ENCODE measurements around the gene RBP3.

Gene RBP3

DNA sequence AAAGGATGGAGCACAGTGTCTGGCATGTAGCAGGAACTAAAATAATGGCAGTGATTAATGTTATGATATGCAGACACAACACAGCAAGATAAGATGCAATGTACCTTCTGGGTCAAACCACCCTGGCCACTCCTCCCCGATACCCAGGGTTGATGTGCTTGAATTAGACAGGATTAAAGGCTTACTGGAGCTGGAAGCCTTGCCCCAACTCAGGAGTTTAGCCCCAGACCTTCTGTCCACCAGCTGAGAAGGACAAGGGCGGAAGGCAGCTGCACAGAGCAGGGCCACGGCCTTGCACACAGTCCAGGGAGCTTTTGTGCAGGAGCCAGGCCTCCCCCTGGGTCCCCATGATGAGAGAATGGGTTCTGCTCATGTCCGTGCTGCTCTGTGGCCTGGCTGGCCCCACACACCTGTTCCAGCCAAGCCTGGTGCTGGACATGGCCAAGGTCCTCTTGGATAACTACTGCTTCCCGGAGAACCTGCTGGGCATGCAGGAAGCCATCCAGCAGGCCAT lies at the start of gene RBP3:
TSS of gene RBP3 (plus strand) at position 226 of the 514 bp plus-strand sequence. CDS start at position 348, 122 bp downstream.
- no peak for DNase-seq

DNA sequence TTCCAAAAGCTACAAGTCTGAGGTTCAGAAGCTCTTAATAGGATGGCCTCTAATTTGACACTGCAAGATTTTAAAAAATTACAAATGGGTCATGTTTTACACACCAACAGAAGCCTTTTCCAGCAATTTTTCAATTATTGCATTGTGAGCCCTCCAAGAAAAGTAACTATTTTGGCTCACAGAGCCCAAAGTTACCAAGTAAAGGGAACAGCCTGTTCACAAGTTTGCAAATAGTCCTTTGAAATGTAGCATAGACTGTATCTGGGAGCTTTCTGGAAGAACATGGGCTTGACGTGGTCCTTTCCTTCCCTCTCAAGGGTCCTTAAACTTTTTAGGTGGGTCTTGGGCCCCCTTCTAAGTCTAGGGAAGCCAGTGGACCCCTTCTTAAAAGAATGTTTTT lies 49.4 kb upstream of the RBP3 start:
- DNase-seq: no peak

GRCh38 chr10:47299611-47300428 lies 48.3 kb upstream of the RBP3 start, which contains the start of gene GDF10:
Gene GDF10, plus strand, starts transcription at chr10:47300197. Its CDS starts 455 bp downstream, at chr10:47300652.
- no peak for DNase-seq

DNA sequence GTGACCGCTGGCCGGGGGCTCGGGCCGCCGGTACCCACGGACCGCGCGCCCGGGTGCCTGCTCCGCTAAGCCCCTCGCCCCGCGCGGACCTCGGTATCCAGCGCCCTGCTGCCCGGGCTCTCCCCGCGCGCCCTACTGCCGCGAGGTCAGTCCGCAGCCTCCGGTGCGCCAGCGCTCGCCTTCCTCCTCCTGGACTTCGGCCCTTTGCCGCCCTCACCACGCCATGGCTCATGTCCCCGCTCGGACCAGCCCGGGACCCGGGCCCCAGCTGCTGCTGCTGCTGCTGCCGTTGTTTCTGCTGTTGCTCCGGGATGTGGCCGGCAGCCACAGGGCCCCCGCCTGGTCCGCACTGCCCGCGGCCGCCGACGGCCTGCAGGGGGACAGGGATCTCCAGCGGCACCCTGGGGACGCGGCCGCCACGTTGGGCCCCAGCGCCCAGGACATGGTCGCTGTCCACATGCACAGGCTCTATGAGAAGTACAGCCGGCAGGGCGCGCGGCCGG lies 47.7 kb upstream of the RBP3 start:
- DNase-seq: no peak

DNA sequence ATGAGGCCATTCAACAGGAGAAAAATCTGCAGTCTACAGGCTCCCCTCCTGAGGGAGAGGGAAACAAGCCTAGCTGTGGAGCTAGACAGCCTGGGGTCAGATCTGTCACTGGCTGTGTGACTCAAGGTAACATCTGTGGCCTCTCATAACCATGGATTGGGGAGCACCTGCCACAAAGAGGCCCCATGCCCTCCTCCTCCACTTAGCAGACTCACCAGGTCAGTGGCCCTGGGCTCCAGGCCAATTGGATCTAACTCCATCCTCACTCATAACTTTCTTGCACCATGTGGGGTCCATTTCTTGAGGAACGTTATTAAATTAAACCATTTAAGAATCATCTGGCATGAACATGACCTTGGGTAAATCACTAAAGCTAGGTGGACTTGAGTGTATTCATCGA lies 46.3 kb upstream of the RBP3 start:
- DNase-seq: no peak

DNA sequence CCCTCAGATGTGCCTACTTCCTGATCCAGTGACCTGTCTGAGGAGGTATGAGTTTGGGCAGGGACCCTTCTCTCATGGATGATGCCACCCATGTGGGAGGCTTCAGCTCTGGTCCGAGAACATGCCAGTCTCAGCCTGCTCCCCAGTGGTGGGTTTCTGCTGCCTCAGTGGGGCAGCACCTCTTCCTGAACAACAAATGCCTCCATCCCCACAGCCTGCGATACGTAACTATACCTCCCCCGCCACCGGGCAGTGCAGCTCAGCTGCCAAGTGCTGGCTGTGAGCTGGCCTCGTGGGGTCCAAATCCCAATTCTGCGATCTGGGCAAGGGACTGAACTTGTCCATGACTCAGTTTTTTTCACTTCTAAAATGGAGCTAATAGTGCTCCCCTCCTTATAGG lies 45.1 kb upstream of the RBP3 start:
- DNase-seq: no peak

DNA sequence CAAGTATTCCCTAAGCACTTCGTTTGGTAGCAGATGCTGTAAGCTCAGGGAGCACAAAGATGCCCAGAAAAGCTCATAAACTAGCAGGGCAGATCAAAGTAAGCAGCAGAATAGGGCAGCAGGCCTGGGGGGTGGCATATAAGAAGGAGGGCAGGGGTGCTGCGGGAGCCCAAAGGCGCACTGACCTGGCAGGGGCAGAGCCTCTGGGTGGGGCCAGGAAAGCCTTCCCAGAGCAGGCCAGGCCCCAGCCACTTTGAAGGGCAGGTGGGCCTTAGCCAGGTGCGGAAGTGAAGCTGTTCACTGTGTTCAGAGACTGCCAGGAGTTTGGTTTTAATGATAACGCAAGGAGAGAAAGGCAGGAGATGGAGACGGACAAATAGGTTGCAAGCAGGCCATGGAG lies 44.3 kb upstream of the RBP3 start:
- DNase-seq: no peak

- DNase-seq: no peak
Observed at GRCh38 chr10:47305566-47305965, 42.6 kb upstream of the RBP3 start.

DNA sequence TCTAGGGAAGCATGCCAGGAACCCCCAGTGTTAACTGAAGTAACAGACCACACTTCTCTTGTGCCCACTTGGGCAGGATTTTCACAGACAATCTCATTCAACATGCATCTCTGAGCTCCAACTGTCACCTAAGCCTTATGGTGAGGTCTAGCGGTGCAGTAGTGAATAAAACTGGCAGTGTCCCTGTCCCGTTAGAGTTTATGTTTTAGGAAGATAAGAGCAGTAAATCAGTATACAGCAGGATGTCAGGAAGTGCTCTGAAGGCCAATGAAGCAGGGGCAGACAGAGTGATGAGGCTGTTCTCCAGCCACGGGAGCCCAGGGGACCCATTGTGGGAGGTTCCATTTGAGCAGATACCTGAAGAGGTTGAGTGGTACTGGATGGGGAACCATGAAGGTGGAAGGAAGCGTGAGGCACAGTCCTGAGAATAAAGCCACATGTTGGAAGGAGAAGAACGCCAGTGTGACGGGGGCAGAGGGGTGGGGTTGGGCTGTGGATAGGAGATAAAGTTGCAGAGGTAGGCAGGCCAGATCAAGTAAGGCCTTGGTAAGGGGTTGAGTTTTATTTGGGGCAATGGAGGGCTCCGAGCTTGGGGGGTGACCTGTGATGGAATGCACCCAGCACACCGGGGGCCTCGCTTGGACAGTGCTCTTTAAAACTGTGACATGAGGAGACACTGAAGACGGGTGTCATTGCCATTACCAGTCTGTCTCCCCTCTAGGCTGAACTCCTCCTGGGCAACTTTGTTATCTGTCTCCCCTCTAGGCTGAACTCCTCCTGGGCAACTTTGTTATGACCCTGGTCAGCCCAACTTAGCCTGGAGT lies 41.6 kb upstream of the RBP3 start:
- DNase-seq: no peak

DNA sequence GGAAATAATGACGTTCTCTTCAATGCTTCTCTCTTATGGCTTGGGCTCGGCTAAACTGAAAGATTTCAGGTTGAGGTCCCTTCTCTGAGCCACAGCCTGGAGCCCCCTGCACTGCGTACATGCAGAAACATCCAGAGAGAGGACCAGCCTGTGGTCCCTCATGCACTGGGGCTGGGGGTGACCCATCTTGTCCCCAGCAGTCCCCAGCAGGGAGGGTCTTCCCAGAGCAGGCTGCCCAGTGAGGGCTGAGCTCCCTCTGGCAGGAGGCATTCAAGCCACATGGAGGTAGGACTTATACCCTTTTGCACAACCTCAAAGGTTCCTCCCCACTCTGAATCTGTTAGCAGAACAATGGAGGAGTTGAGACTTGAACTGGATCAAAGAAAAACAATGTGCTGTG lies 40.8 kb upstream of the RBP3 start:
- no peak for DNase-seq

DNA sequence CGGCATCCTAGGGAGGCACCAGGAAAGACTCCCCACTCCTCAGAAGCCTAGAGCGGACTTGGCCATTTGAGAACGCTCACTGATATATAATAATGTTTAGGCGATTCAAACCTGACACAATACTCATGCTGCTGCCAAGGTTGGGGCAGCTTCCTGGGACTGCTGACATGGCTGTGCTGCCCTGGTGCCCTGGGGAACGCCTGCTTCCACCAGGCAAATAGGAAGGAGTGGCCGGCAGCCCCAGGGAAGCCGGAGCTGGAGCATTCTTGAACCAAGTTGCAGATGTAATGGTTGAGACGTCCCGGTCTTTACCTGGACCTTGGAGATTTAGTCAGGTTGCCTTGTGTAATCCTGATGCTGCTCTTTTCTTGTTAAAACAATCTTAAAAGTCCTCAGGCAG lies 39.4 kb upstream of the RBP3 start:
- no peak for DNase-seq

DNA sequence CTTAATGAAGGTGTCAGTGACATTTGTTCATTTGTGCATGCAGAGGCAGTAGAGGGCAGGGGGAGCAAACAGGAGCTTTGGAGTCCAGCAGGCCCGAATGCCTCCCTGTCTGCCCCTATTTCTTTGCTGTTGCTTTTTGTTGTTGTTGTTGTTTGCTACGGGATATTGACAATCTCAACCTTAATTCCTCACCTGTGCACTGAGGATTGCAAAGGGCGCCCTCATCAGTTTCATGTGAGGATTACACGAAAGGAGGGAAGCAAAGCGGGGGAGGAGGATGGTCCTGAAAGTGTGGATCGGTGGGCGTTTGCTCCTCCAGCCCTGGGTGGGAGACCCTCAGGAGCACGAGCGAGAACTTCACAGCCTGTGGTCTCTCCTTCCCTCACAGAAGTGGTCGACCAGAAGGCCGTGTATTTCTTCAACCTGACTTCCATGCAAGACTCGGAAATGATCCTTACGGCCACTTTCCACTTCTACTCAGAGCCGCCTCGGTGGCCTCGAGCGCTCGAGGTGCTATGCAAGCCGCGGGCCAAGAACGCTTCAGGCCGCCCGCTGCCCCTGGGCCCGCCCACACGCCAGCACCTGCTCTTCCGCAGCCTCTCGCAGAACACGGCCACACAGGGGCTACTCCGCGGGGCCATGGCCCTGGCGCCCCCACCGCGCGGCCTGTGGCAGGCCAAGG lies 38.6 kb upstream of the RBP3 start:
- DNase-seq: peak in 1 of 2 donors; percentile 5

- no peak for DNase-seq
Observed at GRCh38 chr10:47310090-47310505, 38.1 kb upstream of the RBP3 start.

GRCh38 chr10:47311193-47311931 lies 36.8 kb upstream of the RBP3 start:
- no peak for DNase-seq

DNA sequence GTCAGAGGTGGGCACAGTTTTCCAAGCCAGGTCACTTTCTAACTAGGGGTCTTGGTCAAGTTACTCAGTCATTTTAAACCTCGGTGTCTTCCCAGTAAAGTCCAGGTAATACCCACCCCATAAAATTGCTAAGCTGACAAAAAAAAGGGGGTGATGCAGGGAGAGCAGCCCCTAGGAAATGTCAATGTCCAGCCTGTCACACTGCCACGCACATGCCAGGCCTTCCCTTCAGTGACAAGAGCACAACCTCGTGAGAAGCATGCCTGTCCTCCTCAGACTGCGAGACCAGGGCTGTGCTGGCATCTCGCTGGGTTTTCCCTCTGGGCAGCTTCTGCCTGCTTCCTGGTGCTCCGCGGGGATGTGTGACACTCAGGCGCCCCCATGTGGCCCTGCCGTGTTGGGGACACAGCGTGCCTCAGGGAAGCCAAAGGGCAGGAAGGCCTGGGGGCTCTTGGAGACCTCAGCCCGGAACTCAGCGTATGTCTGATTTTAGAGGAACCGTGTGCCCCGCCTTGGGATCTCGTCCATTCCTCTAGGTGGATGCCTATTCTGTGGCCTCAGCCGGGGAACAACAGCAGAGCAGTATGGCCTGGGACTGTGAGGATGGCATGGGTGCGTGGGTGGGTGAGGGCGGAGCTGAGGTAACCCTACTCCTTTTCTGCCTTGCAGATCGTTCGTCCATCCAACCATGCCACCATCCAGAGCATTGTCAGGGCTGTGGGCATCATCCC lies 36.1 kb upstream of the RBP3 start:
- peak; percentile 78 to 90 for DNase-seq

- no peak for DNase-seq
Observed at GRCh38 chr10:47312663-47312995, 35.5 kb upstream of the RBP3 start.

GRCh38 chr10:47314416-47314970 lies 33.7 kb upstream of the RBP3 start:
- DNase-seq: no peak

DNA sequence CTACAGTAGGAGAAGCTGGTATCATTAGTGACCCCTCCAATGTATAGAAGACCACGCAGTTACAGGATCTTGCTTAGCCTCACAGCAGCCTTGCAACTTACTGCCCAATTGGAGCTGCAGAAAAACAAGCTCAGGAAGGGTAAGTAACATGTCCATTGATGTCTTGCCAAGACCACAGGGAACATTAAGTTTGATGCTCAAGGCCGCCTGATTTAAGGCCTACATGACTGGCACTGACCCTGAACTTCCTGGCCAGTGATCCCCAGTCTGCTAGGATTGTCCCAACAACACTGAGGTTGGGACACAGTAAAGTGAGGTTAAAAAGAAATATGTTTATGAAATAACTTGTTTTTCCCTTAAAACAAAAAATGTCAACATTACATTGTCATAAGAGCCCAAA lies 32.7 kb upstream of the RBP3 start:
- no peak for DNase-seq

DNA sequence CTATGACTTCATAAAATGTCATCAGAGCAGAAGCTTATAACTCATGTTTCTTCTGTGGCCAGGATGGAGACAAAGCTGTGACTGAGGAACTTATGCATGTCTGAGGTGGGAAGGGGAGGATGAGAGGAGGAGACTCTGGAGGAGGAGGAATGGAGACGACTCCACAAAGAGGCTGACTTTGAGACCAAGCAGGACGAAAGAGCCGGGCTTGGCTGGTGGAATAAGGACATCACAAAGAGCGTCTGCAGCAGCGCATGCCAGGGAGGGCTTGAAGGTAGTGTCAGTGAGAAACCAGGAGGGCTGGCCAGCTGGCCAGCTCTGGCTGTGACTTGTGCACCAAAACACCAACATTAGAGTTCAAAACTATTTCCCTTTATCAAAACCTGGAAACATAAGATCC lies 32.0 kb upstream of the RBP3 start:
- DNase-seq: no peak

- DNase-seq: no peak
Observed at GRCh38 chr10:47317251-47317650, 30.9 kb upstream of the RBP3 start.

- DNase-seq: no peak
Observed at GRCh38 chr10:47318706-47319105, 29.5 kb upstream of the RBP3 start.
